NCI-H1417 (cell line): Measurements from ENCODE around the gene P2RX3.
"Not testable (repeated sequence)": the region's sequence is repeated elsewhere in the genome, so short reads cannot be mapped to it uniquely, and the experiment has no call there.

Source experiments
- DNase-seq, 3 experiments: peaks; one replicate each; lab custom pipeline; 2025; lab: John Stamatoyannopoulos, UW

P2RX3 gene

GRCh38 chr11:57324154-57324885 lies 13.8 kb upstream of the P2RX3 start:
- peak; percentile 4 to 77 (median 73) for DNase-seq

GRCh38 chr11:57324886-57325734 lies 13.0 kb upstream of the P2RX3 start, which contains the start of gene TNKS1BP1:
TNKS1BP1 (minus strand) TSS chr11:57324952; CDS start chr11:57321885, 3,067 bp downstream.
- peak; percentile 95 to 97 (median 97) for DNase-seq

GRCh38 chr11:57325735-57326048 lies 12.5 kb upstream of the P2RX3 start:
- DNase-seq, result no peak

GRCh38 chr11:57327721-57328120 lies 10.4 kb upstream of the P2RX3 start:
- no peak for DNase-seq

GRCh38 chr11:57330029-57330428 lies 8.1 kb upstream of the P2RX3 start:
- DNase-seq, result no peak

GRCh38 chr11:57331720-57332119 lies 6.4 kb upstream of the P2RX3 start:
- DNase-seq, result no peak

- DNase-seq, result no peak
Measured at GRCh38 chr11:57332694-57333440, 5.3 kb upstream of the P2RX3 start.

GRCh38 chr11:57335023-57335342 lies 3.2 kb upstream of the P2RX3 start:
- no peak for DNase-seq

GRCh38 chr11:57335343-57336110 lies 2.6 kb upstream of the P2RX3 start, which contains the start of gene SSRP1:
SSRP1 (minus strand) TSS chr11:57335892; CDS start chr11:57335121, 771 bp downstream.
- peak; percentile 85 to 94 (median 89) for DNase-seq

- DNase-seq, result no peak
Measured at GRCh38 chr11:57336111-57336666, 2.0 kb upstream of the P2RX3 start.

GRCh38 chr11:57336856-57337255 lies 1.3 kb upstream of the P2RX3 start:
- DNase-seq, result not testable (repeated sequence)

GRCh38 chr11:57339328-57339727 lies 1.2 kb downstream of the P2RX3 start:
- no peak for DNase-seq

- peak in 1 of 3 experiments; percentile 2 for DNase-seq
Measured at GRCh38 chr11:57340039-57340615, 2.0 kb downstream of the P2RX3 start.

- no peak for DNase-seq
Measured at GRCh38 chr11:57341250-57341808, 3.2 kb downstream of the P2RX3 start.

GRCh38 chr11:57342702-57343101 lies 4.5 kb downstream of the P2RX3 start:
- DNase-seq, result no peak

- peak in 2 of 3 experiments; percentile 22 to 51 for DNase-seq
Measured at GRCh38 chr11:57343825-57344224, 5.7 kb downstream of the P2RX3 start.

- no peak for DNase-seq
Measured at GRCh38 chr11:57344826-57345225, 6.7 kb downstream of the P2RX3 start.

GRCh38 chr11:57345555-57346211 lies 7.5 kb downstream of the P2RX3 start:
- peak; percentile 66 to 89 (median 79) for DNase-seq

GRCh38 chr11:57347336-57347735 lies 9.2 kb downstream of the P2RX3 start:
- no peak for DNase-seq

- DNase-seq, result no peak
Measured at GRCh38 chr11:57348052-57348451, 9.9 kb downstream of the P2RX3 start.
